IPS DF 6.9 (cell line): ENCODE results near the gene ZNF580.
A peak's percentile ranks its signal among the peaks of the same experiment; 100 is the strongest.

Source experiments
- DNase-seq: peaks from one replicate; pipeline ENCODE4 v3.0.0-alpha.2; 2013; ENCODE audit warnings: low read depth, low spot score
- H3K27ac ChIP-seq: one replicate; pipeline ENCODE4 v1.5.1; 2013; ENCODE audit warnings: low read length, control low read depth
- H3K27me3 ChIP-seq: 2 replicates; pipeline ENCODE4 v1.6.1; 2013; ENCODE audit warnings: mild to moderate bottlenecking, low read length; ENCODE audit not compliant: control insufficient read depth, insufficient read depth
- H3K36me3 ChIP-seq: 2 replicates; pipeline ENCODE4 v1.6.1; 2013; ENCODE audit warnings: low read length; ENCODE audit not compliant: control insufficient read depth, insufficient read depth
- H3K4me1 ChIP-seq: 2 replicates; pipeline ENCODE4 v1.6.1; 2013; ENCODE audit warnings: low read length; ENCODE audit not compliant: control insufficient read depth, insufficient read depth
- H3K4me3 ChIP-seq: 2 replicates; pipeline ENCODE4 v1.5.1; 2013; ENCODE audit warnings: mild to moderate bottlenecking, low read length
- H3K9me3 ChIP-seq: 2 replicates; pipeline ENCODE4 v1.6.1; 2013; ENCODE audit warnings: low read length, inconsistent platforms; ENCODE audit not compliant: control insufficient read depth, insufficient read depth
- WGBS: extraction: QIAGEN DNeasy Blood & Tissue Kit; methylation state at CpG from one replicate; pipeline ENCODE4 v1.1.7; 2013; ENCODE audit warnings: mixed read lengths, missing lambda C conversion rate; ENCODE audit not compliant: insufficient read length, insufficient coverage; 5-methylcytosine and 5-hydroxymethylcytosine counted together

Gene ZNF580

DNA sequence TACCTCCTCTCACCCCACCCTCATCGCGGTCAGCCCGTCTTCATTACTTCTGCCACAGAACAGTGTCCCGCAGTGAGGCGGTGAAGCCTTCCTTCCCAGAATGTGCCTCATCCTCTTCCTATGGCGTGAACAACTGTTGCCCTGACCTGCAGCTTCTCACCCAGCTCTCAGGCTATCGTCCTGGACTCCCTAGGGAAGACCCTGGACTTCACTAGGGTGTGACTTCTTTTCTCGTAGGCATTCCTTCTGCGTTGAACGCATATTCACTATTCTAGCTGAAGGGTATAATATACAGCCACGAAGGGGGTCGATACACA is 34.4 kb upstream of the ZNF580 start:
- no peak for DNase-seq

DNA sequence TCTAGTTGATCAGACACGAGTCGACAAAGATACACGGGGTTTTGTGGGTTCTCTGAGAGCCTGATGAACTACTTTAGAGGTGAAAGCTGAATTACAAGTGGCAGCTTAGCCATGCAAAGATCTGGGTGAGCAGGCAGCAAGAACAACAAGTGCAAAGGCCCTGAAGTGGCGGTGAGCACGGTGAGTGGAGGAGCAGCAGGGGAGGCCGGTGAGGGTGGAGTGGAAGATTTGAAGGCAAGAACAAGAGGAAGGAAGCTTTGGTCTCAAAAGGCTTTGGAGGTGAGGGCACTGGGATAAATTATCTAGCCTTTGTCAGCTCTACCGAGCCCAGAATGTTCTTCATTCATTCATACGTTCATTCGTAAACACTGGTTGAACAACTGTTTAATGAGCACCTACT is 34.0 kb upstream of the ZNF580 start:
- DNase-seq, result no peak
- H3K27ac ChIP-seq, result no peak overlapping the region
- no peak overlapping the region for H3K4me3 ChIP-seq
- no peaks in the 10 kb centered on the region for H3K9me3 ChIP-seq
- no peaks in the 10 kb centered on the region for H3K27me3 ChIP-seq
- peaks cover 1% of the 10 kb centered on the region; the same call in 1 of the 2 replicates for H3K4me1 ChIP-seq
- H3K36me3 ChIP-seq, result no peaks in the 10 kb centered on the region
- no CpG with 5 or more reads among the region's 9 CpGs for WGBS

More for the DNA sequence above, 34.4 kb upstream of the ZNF580 start:
- Histone ChIP-seq H3K4me3 (peak overlapping the region; percentile 58; the same call in 1 of the 2 replicates), H3K4me1 (peaks cover 1% of the 10 kb centered on the region; the same call in 1 of the 2 replicates), H3K9me3 (no peaks in the 10 kb centered on the region), H3K36me3 (no peaks in the 10 kb centered on the region), H3K27ac (no peak overlapping the region), H3K27me3 (no peaks in the 10 kb centered on the region)
- whole genome bisulfite sequencing, result no CpG with 5 or more reads among the region's 12 CpGs

DNA sequence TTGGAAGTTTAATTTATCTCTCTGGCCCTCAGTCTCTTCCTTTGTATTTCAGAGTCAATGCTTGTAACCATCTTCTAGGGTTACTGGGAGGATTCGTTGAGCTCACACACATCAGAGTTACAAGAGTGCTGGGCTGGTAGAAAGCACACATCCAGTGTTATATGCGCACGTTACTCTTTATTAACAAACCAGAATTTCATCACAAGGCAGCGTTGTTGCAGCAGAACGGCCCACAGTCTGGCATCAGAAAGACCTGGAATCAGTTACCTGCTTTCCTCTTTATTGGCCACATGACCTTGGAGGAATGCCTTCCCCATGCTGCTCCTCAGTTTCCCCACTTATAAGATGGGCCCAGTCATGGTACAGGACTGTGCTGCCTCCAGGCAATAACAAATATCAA is 31.5 kb upstream of the ZNF580 start:
- Histone ChIP-seq H3K36me3 (peaks cover 5% of the 10 kb centered on the region; the same call in 1 of the 2 replicates), H3K27ac (no peak overlapping the region), H3K4me3 (no peak overlapping the region), H3K4me1 (no peaks in the 10 kb centered on the region), H3K27me3 (no peaks in the 10 kb centered on the region), H3K9me3 (no peaks in the 10 kb centered on the region)
- DNase-seq, result no peak
- no CpG with 5 or more reads among the region's 5 CpGs for WGBS

DNA sequence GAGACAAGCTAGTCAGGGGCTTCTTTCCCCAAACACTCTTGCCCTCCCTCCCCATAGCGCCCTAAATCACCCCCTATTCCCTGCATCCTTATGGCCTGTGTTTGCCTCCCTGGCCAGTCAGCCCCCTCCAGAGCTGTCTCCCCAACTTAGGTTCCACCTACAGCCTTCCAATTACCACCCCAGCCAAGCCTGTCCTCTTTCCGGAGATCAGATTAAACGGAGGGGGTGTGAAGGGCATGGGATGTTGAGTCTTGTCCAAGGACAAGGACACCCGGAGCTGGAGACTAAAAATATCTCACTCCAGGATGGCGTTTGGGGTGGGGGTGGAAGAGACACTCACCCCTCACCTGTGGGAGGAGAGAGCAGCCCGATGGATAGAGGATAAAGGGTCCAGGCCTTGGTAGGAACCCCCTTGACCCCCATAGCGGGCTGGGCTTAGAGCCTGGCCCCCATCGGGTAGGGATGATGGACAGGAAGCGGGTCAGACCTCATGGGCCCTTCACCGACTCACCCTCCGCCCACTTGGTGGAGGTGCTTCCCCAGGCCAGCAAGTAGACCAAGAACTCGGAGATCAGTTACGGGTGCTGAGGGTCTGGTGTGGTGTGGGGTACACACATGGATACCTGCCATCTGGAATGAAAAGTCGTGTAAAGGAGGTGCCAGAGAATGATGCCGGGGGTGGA is 29.4 kb upstream of the ZNF580 start:
- Histone ChIP-seq H3K4me1 (no peaks in the 10 kb centered on the region), H3K27ac (no peak overlapping the region), H3K27me3 (no peaks in the 10 kb centered on the region), H3K4me3 (no peak overlapping the region), H3K36me3 (peaks cover 23% of the 10 kb centered on the region), H3K9me3 (no peaks in the 10 kb centered on the region)
- DNase-seq, result no peak
- no CpG with 5 or more reads among the region's 15 CpGs for WGBS

DNA sequence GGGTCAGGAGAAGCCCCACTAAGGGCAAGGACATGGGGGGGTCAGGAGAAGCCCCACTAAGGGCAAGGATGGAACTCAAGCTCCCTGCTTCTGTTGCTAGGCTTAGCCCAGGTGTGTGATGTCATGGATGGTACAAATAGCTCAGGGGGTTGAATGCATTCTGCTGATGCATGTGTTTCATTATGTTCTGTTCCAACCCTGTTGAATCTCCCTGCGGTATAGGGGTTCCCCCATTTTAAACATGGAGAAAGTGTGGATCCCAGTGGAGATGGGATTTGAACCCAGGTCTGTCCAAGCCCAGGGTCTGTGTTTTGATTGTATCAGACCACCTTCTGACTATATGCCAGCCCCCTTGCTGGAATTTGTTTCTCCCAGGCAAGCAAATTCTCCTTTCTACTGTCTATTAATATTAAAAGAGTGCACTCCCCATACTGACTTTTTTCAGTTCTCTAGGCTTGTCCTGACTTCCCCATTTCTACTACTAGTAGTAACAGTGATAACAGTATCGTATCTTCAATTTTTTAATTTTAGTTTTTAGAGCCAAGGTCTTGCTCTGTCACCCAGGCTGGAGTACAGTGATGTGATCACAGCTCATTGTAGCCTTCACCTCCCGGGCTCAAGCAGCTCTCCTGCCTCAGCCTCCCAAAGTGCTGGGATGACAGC is 28.7 kb upstream of the ZNF580 start:
- DNase-seq, result no peak
- Histone ChIP-seq H3K4me3 (no peak overlapping the region), H3K27ac (no peak overlapping the region), H3K9me3 (no peaks in the 10 kb centered on the region), H3K27me3 (no peaks in the 10 kb centered on the region), H3K36me3 (peaks cover 27% of the 10 kb centered on the region), H3K4me1 (no peaks in the 10 kb centered on the region)
- no CpG with 5 or more reads among the region's 3 CpGs for WGBS

DNA sequence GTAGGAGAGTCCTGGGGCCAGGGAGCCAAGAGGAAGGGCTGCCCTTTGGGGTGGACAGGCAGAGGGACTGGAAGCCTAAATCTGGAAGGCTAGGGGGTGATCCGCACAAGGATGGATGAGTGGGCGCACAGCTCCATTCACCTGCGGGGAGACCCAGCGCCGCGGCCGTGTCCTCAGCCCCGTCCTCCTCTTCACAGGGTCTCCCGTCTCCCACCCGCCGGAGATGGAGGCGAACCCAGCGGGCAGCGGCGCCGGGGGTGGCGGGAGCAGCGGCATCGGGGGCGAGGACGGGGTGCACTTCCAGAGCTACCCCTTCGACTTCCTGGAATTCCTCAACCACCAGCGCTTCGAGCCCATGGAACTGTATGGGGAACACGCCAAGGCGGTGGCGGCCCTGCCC is 27.4 kb upstream of the ZNF580 start:
- Histone ChIP-seq H3K4me1 (no peaks in the 10 kb centered on the region), H3K36me3 (peaks cover 27% of the 10 kb centered on the region)
- WGBS, result no CpG with 5 or more reads among the region's 27 CpGs

DNA sequence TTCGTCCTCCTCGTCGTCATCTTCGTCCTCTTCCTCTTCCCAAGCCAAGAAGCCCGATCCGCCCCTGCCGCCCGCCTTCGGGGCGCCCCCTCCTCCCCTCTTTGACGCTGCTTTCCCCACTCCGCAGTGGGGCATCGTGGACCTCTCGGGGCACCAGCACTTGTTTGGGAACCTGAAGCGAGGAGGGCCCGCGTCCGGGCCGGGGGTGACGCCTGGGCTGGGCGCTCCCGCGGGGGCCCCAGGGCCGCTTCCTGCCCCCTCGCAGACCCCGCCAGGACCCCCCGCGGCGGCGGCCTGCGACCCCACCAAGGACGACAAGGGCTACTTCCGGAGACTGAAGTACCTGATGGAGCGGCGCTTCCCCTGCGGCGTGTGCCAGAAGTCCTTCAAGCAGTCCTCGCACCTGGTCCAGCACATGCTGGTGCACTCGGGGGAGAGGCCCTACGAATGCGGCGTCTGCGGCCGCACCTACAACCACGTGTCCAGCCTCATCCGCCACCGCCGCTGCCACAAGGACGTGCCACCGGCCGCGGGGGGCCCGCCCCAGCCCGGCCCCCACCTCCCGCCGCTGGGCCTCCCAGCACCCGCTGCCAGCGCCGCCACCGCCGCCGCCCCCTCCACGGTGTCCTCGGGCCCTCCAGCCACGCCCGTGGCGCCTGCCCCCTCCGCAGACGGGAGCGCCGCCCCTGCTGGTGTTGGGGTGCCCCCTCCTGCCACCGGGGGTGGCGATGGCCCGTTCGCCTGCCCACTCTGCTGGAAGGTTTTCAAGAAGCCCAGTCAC is 26.7 kb upstream of the ZNF580 start:
- H3K36me3 ChIP-seq, result peaks cover 27% of the 10 kb centered on the region
- no peak overlapping the region for H3K27ac ChIP-seq
- WGBS, result 100% methylated on average over 1 of the region's 75 CpGs
- H3K9me3 ChIP-seq, result no peaks in the 10 kb centered on the region
- H3K27me3 ChIP-seq, result no peaks in the 10 kb centered on the region
- no peak overlapping the region for H3K4me3 ChIP-seq
- H3K4me1 ChIP-seq, result no peaks in the 10 kb centered on the region
- DNase-seq, result no peak

More for the DNA sequence above, 27.4 kb upstream of the ZNF580 start:
- Histone ChIP-seq H3K9me3 (no peaks in the 10 kb centered on the region), H3K27ac (no peak overlapping the region), H3K27me3 (no peaks in the 10 kb centered on the region), H3K4me3 (no peak overlapping the region)
- no peak for DNase-seq

DNA sequence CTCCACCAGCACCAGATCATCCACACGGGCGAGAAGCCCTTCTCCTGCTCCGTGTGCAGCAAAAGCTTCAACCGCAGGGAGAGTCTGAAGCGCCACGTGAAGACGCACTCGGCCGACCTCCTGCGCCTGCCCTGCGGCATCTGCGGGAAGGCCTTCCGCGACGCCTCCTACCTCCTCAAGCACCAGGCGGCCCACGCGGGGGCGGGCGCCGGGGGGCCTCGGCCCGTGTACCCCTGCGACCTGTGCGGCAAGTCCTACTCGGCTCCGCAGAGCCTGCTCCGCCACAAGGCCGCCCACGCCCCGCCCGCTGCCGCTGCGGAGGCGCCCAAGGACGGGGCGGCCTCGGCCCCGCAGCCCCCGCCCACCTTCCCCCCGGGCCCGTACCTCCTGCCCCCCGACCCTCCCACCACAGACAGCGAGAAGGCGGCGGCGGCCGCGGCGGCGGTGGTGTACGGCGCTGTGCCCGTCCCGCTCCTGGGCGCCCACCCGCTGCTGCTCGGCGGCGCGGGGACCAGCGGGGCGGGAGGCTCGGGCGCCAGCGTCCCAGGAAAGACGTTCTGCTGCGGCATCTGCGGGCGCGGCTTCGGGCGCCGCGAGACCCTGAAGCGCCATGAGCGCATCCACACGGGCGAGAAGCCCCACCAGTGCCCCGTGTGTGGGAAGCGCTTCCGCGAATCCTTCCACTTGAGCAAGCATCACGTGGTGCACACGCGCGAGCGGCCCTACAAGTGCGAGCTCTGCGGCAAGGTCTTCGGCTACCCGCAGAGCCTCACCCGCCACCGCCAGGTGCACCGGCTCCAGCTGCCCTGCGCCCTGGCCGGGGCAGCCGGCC is 25.9 kb upstream of the ZNF580 start:
- peaks cover 27% of the 10 kb centered on the region for H3K36me3 ChIP-seq

DNA sequence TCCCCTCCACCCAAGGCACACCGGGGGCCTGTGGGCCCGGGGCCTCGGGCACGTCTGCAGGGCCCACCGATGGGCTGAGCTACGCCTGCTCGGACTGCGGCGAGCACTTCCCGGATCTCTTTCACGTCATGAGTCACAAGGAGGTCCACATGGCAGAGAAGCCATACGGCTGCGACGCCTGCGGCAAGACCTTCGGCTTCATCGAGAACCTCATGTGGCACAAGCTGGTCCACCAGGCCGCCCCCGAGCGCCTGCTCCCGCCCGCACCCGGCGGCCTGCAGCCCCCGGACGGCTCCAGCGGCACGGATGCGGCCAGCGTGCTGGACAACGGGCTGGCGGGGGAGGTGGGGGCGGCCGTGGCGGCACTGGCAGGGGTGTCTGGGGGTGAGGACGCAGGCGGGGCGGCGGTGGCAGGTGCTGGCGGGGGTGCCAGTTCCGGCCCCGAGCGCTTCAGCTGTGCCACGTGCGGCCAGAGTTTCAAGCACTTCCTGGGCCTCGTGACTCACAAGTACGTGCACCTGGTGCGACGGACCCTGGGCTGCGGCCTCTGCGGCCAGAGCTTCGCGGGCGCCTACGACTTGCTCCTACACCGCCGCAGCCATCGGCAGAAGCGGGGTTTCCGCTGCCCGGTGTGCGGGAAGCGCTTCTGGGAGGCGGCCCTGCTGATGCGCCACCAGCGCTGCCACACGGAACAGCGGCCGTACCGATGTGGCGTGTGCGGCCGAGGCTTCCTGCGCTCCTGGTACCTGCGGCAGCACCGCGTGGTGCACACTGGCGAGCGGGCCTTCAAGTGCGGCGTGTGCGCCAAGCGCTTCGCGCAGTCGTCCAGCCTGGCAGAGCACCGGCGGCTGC is 25.0 kb upstream of the ZNF580 start:
- Histone ChIP-seq H3K4me1 (no peaks in the 10 kb centered on the region), H3K27me3 (no peaks in the 10 kb centered on the region), H3K27ac (no peak overlapping the region), H3K36me3 (peaks cover 27% of the 10 kb centered on the region), H3K9me3 (no peaks in the 10 kb centered on the region), H3K4me3 (no peak overlapping the region)
- WGBS, result no CpG with 5 or more reads among the region's 88 CpGs
- no peak for DNase-seq

More for the DNA sequence above, 25.9 kb upstream of the ZNF580 start:
- Histone ChIP-seq H3K9me3 (no peaks in the 10 kb centered on the region), H3K4me1 (no peaks in the 10 kb centered on the region), H3K27ac (no peak overlapping the region), H3K4me3 (no peak overlapping the region), H3K27me3 (no peaks in the 10 kb centered on the region)
- no CpG with 5 or more reads among the region's 98 CpGs for WGBS
- DNase-seq, result no peak
